ENCODE results near the gene SASH1.

The SASH1 gene

DNA sequence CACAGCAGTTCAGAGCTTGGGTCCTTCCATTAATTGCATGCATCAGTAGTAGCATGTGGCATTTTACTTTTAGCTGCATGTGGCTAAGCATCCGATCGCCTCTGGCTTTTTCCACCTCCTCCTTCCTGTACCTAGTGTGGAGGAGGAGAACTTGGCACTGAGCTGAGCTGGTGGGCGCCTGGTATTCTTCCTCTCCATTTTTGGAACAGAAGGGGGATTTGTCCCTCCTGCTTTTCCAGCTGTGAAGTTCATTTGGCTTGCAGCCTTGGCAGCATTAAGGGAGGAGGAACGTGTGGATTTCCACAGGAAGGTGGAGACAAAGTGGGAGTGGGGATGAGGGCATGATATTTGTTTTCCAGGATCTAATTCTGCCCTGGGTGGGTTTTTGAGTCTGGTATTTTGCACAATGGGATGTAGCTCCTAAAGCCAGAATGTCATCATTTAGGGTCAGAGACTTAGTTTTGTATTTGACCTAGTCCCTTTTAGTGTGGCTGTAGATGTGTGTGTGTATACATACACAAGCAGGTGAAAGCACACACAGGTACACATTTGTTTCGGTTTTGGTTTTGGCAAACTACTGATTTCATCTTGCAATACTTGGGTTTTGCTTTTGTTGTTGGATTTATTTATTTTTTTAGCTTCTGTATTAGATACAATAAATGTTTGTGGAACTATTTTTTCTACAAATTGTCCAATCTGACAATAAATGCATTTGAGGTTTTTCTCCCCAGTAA, 90.0 kb downstream of the SASH1 start:
- ATAC-seq (no peak), DNase-seq (no peak)

DNA sequence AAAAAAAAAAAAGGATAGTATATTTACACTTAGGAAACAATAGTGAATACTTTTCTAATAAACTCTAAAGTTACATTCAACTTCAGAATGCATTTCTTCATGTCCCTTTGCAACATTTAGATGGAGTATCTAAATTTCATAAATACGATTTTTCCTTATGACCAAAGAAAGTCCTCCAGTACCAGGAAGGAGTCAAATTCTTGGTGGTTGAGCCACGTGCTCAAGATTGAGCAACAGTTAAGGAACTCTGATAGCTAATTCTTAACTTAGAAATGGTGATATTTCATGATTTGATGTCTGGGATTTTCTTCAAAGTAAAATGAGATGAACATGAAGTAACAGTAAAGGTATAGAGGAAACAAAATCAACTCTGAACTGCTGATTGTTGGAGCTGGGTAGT, 92.7 kb downstream of the SASH1 start:
- ATAC-seq (no peak), DNase-seq (no peak)

DNA sequence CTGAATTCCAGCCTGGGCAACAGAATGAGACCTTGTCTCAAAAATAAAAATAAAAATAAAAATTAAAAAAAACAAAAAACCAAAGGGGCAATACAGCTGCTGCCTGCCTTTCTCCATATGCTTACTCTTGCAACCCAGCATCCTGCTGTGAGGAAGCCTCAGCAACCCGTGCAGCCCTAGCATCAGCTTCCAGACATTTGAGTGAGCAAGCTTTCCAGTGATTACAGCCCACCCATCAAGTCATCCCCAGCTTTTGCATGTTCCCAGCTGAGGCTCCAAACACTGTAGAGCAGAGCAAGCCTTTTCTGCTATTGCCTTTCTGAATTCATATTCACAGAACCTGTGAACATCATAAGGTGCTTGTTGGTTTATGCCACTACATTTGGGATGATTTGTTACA, 93.8 kb downstream of the SASH1 start:
- DNase-seq = no peak
- ATAC-seq = no peak

GRCh38 chr6:148438632-148439031, 96.0 kb downstream of the SASH1 start:
- DNase-seq = no peak
- ATAC-seq = no peak

DNA sequence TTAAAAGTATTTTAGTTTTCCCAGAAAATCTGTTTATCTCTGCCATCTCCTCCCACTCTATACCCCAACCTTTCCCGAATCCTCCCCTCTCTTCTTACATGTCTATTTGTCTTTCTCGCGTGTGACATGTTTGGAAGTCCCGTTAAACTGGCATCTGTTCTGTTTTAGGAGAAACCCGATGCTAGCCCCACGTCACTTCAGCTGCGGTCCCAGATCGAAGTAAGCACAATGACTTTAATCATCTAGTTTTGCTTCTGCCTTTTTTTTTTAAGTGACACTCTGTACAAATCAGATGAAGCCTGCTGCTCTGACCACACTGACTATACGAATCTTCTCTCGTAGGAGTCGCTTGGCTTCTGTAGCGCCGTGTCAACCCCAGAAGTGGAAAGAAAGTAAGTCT, 97.4 kb downstream of the SASH1 start:
- no peak for ATAC-seq
- DNase-seq = no peak

- DNase-seq (no peak), ATAC-seq (no peak)
Observed at GRCh38 chr6:148440877-148441453, 98.3 kb downstream of the SASH1 start.

DNA sequence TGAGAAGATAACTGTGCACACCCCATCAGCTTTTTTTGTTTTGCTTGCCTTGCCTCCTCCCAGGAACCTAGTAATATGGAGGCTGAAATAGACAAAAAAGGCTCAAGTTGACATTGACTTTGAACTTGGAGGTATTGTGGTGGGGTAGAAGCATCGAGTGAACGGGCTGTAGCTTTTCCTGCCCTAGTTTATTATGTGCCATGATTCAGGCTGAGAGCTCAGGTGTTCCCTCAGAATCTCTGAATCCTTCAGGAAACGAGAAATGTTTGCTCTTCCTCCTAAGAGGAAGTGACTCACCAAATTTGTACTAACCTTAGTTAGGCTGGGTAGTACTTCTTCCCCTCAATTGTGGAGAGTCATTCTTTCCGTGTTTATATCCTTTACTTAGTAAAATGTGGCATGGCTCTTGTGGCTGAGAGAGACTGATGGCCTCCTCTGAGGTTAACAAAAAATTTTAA, 98.8 kb downstream of the SASH1 start:
- DNase-seq (no peak), ATAC-seq (peak; percentile 94)

GRCh38 chr6:148443798-148444560, 101.3 kb downstream of the SASH1 start:
- no peak for ATAC-seq
- DNase-seq = no peak

DNA sequence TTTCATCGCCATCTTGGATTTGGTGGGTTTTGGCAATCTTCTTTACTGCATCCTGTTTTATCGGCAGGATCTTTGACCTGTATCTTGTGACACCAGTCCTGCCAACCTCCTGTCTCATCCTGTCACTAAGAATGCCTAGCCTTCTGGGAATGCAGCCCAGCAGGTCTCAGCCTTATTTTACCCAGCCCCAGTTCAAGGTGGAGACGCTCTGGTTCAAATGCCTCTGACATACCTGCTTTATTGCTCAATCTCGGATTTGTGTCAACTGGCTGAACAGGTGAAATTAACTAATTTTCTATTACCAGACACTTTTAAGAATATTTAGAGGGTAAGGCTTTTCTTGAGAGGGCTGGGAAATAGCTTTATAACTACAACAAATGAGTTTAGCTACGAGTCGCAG, 102.5 kb downstream of the SASH1 start:
- ATAC-seq (no peak), DNase-seq (no peak)

DNA sequence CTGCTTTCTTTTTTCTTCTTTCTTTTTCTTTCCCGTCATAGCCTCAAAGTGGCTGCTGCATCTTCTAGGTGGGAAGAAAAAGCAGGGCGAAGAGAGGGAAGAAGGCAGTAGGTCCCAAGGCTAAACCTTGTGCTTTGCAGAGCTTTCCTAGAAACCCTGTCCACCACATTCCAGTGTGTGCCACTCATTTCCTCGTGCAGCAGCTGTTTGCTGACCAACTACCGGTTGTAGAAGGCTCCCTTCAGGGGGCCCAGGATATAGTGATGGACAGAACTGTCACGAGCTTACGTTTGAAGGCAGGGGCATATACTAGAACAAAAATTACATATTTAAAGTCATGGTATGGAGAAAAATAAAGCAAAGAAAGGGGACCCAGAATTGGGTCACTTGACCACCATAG, 103.0 kb downstream of the SASH1 start:
- ATAC-seq (no peak), DNase-seq (no peak)

DNA sequence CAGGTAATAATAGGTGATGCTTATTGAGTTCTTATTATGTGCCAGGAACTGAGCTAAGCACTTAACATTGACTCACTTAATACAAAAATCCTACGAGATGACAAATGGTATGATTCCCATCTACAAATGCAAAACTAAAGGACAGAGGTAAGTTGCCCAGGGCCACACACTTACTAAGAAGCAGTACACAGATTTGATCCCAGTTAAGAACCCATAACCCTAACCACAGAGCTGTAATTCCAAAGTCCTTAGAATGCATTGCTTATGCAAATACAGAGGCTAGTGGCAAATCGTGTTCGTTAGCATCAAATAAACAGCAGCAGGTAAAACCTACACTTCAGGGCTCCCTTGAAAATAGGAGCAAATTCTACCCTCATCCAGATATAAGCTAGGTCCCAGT, 104.0 kb downstream of the SASH1 start:
- DNase-seq = no peak
- ATAC-seq = no peak

DNA sequence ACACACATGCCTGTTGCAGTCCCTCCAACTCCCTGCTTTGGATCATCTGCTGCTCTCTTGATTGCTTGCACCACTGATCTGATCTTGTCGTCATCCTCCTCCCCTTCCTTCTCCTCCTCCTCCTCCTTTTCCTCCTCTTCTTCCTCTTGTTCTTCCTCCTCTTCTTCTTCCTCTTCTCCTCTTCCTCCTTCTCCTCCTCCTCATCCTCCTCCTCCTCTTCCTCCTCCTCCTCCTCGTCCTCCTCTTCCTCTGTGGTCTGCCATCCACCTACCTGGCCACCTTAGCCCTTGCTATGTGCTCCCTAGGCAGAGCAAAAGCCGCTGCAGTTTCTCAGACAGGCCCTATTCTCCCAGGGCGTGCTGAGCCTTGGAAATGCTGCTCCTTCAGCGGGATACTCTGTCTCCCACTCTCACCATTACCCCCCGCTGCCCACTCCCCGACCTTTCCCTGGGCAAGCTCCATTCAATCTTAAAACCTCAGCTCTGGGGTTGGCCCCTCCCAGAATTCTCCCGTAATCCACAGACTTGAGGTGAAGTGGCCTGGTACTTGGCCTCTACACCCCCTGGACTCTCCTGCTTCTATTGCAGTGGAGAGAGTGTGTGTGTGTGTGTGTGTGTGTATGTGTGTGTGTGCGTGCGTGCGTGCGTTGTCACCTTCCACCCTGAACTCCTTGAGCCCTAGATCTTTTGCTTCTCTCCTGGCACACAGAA, 105.0 kb downstream of the SASH1 start:
- no peak for ATAC-seq
- DNase-seq = no peak

GRCh38 chr6:148448369-148449012, 105.9 kb downstream of the SASH1 start:
- DNase-seq (no peak), ATAC-seq (no peak)

- ATAC-seq (no peak), DNase-seq (no peak)
Observed at GRCh38 chr6:148450866-148451265, 108.2 kb downstream of the SASH1 start.

DNA sequence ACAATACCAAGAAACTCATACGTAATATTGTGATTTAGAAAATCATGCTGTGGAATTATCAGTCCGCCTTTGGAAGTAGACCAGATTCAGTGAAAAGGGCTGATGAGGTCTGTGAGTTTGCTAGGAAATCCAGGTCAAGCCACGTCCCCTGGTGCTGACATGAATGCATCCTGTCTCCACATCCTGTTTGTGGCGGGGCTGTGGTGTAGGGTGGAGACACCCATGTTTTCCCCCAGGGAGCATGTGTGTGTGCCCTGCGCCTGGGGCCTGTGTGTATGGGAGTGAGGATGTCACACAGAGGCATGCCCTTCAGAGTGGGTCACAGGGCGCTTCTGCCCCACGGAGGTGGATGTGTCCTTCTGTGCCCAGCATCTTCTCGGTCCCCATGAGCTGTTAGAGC, 109.1 kb downstream of the SASH1 start:
- ATAC-seq = peak; percentile 34
- peak; percentile 21 for DNase-seq

DNA sequence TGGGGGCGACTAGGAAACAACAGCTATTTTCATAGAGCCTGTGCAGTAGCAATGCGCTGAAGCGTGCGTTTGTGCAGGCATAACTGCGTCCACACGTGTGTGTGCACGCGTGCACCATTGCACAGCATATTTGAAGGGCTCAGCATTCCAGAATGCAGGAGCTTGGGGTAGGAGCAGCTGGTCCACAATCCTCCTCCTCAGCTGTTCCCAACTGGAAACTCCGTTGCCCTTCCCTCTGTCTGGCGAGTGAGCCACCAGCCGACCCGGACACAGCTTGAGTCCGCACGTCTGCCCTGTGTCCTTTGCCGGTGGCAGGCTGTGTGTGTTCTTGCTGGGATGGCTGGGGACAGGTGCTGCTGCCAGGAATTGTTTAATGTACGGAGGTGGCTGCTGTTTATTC, 110.2 kb downstream of the SASH1 start:
- DNase-seq (no peak), ATAC-seq (no peak)

DNA sequence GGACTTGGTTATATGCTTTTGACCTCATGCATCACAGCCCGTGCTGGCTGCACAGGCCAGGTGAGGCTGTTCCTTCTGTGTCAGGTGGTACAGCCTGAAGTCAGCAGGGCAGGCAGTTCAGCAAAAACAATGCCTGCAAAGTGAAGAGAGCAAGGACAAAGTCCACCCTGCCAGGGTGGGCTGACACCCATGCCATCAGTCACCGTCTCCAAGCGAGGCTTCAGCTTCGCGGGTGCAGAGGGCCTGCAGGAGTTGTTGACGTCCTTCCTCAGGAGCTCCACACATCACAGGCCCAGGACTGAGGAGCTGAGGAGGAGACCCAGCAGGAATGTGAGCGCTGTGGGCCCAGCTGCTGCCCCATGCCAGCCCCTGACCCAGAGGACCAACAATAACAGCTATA, 111.3 kb downstream of the SASH1 start:
- DNase-seq (no peak), ATAC-seq (no peak)

GRCh38 chr6:148455225-148455624, 112.6 kb downstream of the SASH1 start:
- no peak for ATAC-seq
- DNase-seq = no peak

- ATAC-seq = no peak
- no peak for DNase-seq
Observed at GRCh38 chr6:148455674-148456558, 113.3 kb downstream of the SASH1 start.

- ATAC-seq (peak; percentile 38), DNase-seq (no peak)
Observed at GRCh38 chr6:148457137-148457842, 114.7 kb downstream of the SASH1 start.

GRCh38 chr6:148457843-148458159, 115.2 kb downstream of the SASH1 start:
- DNase-seq (no peak), ATAC-seq (peak; percentile 26)

All from stimulated activated naive CD8-positive, alpha-beta T cell treated with anti-CD3 and anti-CD28 coated beads, Interleukin-15, Interleukin-2, amounts not matched to agents 100 U/mL and 50 U/mL, for 24 hours (primary cell).